HG03025 (cell line): Measurements from ENCODE around the gene TSG101.

Experiments used
- ATAC-seq: cut with Tn5 transposase; IDR thresholded peaks from one replicate; pipeline ENCODE4 v1.9.1; 2021; ENCODE audit warnings: mild to moderate bottlenecking, moderate library complexity; ENCODE audit not compliant: unreplicated experiment, low FRiP score

The TSG101 gene

GRCh38 chr11:18495271-18495670 lies 31.5 kb downstream of the TSG101 start:
- no peak for ATAC-seq

DNA sequence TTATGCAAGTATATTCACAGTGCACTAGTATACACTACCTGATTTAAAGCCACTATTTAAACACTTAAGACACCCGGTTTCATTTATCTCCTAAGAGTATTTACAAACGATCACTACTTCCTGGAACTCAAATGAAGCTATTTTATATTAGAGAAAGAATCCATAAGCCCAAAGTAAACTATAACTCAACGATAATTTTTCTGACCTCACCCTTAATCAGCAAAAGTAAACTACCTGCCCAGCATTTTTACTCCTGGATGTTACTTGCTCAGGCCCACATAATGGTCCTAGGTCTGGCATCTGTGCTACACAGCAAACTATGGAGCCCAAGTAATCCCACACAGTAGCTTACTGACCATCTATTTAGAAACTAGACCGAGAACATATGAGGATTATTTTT lies 33.4 kb downstream of the TSG101 start:
- ATAC-seq = no peak

GRCh38 chr11:18492888-18493287 lies 33.9 kb downstream of the TSG101 start:
- no peak for ATAC-seq

GRCh38 chr11:18491924-18492323 lies 34.8 kb downstream of the TSG101 start:
- no peak for ATAC-seq

DNA sequence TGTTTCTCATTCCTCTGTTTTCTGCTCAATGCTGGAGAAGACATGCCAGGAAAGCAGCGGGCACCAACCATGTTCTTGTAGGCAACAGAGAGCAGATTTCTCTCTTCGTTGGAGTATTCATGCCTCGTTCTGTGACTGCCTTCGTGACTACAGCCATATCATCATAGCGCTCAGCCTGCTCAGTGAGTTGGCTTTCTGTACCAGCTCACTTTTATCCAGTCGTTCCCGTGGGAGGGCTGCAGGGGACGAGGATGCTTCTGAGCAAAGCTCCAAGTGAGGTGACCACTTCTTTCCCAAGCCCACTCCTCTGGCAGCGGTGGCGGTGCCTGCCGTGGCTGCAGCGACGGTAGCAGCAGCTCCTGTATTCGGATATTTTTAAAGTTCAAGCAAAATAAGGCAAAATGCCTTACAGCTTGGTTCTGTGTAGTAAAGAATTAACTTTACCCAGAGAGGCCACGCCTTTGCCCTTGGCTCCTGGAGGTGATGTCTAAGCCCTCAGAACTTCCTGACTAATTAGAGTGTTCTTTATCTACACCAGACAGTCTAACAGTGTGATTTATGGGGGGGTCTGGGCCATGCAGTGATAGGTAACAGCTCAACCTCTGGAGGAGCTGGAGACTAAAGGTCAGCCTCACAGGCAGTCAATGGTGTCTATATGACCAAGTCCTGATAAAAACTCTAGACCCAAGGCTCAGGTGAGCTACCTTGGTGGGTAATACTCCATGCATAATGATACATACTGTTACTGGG lies 35.8 kb downstream of the TSG101 start:
- ATAC-seq = no peak

DNA sequence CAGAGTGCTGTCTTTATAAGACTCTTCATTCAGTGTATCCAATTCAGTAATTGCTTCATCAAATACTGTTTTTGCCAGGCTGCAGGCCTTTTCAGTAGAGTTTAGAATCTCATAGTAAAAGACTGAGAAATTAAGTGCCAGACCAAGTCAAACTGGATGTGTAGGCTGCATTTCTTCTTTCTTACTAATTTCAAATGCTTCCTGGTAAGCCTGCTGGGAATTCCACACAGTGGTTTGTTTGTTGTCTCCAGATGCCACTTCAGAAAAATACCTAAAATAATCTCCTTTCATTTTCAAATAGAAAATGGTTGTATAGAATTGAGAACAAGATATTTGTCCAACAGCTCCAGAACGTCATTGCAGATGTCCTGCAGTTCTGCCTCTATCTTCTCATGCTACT lies 36.4 kb downstream of the TSG101 start:
- no peak for ATAC-seq

GRCh38 chr11:18485913-18486528 lies 40.7 kb downstream of the TSG101 start:
- ATAC-seq = no peak

DNA sequence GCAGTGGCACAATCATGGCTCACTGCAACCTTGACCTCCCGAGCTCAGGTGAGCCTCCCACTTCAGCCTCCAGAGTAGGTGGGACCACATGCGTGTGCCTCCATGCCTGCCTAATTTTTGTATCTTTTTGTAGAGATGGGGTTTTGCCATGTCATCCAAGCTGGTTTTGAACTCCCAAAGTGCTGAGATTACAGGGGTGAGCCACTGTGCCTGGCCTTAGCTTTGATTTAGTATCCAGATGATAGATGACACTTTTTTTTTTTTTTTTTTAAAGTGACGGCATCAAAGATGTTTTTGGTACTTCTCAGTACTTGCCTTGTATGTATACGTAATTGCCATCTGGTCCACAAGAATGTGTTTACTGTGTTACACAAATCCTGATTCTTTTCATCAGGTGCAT lies 47.7 kb downstream of the TSG101 start:
- no peak for ATAC-seq

- no peak for ATAC-seq
These were observed 54.2 kb downstream of the TSG101 start for GRCh38 chr11:18472587-18472986.

DNA sequence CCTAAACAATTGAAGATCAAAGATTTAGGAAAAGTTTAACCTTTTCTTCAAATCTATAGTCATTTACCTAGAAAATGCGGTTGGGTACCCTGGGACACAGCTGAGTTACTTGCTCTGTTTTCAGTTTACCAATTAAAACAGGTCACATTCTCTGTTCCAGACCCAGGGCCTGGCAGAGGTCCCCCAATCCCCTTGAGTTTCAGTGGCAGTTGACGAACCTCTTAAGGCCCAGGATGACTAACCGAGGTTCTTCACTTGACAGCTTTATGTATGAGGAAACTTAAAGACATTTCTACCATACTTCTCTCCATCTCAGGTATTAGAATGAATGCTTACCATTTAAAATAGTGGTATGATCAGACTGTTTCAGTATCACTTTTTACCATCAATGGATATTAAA lies 54.7 kb downstream of the TSG101 start:
- ATAC-seq = no peak

- no peak for ATAC-seq
These were observed 57.8 kb downstream of the TSG101 start for GRCh38 chr11:18468961-18469360.

- no peak for ATAC-seq
These were observed 58.7 kb downstream of the TSG101 start for GRCh38 chr11:18468059-18468458.

GRCh38 chr11:18466402-18466801 lies 60.3 kb downstream of the TSG101 start:
- no peak for ATAC-seq

DNA sequence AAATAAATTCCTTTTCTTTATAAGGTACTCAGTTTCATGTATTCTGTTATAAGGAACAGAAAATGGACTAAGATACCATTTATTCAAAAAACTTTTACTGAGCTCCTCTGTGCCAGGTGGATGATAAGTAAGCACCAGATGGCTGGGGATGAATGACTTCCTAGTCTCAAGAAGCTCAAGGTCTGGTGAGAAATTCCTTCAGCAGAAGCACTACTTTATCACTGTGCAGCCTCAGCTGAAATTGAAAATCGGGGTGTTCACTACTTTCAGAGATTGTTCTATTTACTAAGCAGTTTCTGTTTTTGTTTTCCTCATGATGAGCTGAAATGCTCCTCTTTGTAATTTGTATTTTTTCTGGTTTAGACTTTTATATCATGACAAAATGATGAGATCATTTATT lies 63.3 kb downstream of the TSG101 start:
- no peak for ATAC-seq

DNA sequence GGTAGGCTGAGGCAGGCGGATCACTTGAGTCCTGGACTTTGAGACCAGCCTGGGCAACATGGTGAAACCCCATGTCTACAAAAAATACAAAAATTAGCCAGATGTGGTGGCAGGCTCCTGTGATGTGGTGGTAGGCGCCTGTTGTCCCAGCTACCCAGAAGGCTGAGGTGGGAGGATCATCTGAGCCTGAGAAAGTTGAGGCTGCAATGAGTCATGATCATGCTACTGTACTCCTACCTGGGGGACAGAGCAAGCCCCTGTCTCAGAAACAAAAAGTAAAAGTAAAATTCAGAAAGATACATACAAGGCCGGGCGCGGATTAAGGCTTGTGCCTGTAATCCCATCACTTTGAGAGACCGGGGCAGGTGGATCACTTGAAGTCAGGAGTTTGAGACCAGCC lies 64.8 kb downstream of the TSG101 start:
- no peak for ATAC-seq

- no peak for ATAC-seq
These were observed 67.1 kb downstream of the TSG101 start for GRCh38 chr11:18459634-18460033.

DNA sequence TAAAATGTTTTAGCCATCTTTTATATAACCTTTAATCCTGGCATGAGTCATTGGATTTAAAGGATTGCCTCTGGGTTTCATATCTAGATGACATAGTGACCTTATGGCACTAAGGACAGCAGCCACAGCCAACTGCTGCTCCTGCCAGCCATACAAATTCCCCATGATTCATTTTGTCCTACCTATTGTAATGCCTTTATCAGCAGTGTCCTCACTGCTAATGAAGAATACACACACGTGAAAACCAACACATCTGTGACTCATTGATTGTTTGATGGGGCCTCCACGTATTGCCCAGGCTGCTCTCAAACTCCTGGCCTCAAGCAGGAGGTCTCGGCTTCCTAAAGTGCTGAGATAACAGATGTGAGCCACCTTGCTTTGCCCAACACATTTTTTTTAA lies 69.3 kb downstream of the TSG101 start:
- no peak for ATAC-seq

- no peak for ATAC-seq
These were observed 70.9 kb downstream of the TSG101 start, which contains the start of gene LDHAL6A for GRCh38 chr11:18455686-18456372. TSS of gene LDHAL6A (plus strand) at chr11:18455856. CDS start at chr11:18456681, 825 bp downstream.

GRCh38 chr11:18452927-18453326 lies 73.8 kb downstream of the TSG101 start:
- no peak for ATAC-seq

DNA sequence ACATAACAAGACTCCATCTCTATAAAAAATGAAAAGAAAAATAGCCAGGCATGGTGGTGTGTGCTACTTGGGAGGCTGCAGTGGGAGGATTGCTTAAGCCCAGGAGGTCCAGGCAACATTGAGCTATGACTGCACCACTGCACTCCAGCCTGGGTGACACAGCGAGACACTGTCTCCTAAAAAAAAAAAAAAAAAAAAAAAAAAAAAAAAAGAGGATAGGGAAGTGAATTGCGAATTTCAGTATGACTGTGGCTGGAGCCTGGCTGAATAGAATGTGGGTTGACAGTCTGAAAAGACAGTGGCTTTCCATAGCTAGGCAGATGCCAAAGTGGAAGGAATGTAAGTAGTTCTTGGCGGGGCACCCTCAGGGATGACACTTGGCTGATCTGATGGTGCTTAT lies 77.5 kb downstream of the TSG101 start:
- no peak for ATAC-seq

GRCh38 chr11:18438691-18439090 lies 88.1 kb downstream of the TSG101 start:
- ATAC-seq = no peak
